Measurements from ENCODE around the gene LEAP2. TPM values are rescaled to one million over a fixed set of nuclear protein-coding genes. Genes with fewer than 3 reads are reported as not detected.

The LEAP2 gene
- total RNA-seq, 1 donor from 2014 or later, result 3.6 TPM

- Histone ChIP-seq H3K27ac (peak overlapping the region; percentile 80), H3K79me2 (ENCODE audit: low read depth) (peaks cover 19% of the 10 kb centered on the region), H2AFZ (replicated peaks) (peak overlapping the region; percentile 64), H3K9me3 (ENCODE audit: low read depth) (no peaks in the 10 kb centered on the region), H3F3A (ENCODE audit: low read depth) (peaks cover 21% of the 10 kb centered on the region), H3K27me3 (no peaks in the 10 kb centered on the region), H3K36me3 (no peaks in the 10 kb centered on the region), H3K9ac (no peak overlapping the region), H4K20me1 (ENCODE audit: low read depth) (peaks cover 13% of the 10 kb centered on the region), H3K4me2 (peak overlapping the region; percentile 75), H3K4me1 (peaks cover 11% of the 10 kb centered on the region), H3K4me3 (peak overlapping the region; percentile 75)
- Mint-ChIP-seq H3K9me3 (no peaks in the 10 kb centered on the region), H3K4me3 (peak overlapping the region; percentile 100), H3K36me3 (peaks cover 10% of the 10 kb centered on the region), H3K4me1 (peaks cover 22% of the 10 kb centered on the region), H3K27ac (peak overlapping the region; percentile 99), H3K27me3 (ENCODE audit: insufficient read depth, low read depth) (peaks cover 3% of the 10 kb centered on the region)
- TF ChIP-seq EZH2 (IDR thresholded peaks at IDR 0.05) (no peak), EZH2phosphoT487 (IDR thresholded peaks at IDR 0.05) (no peak)
- no peak for DNase-seq (ENCODE audit: low spot score)
Measured at GRCh38 chr5:132865668-132866341, 7.7 kb upstream of the LEAP2 start.

GRCh38 chr5:132866342-132867045, 7.0 kb upstream of the LEAP2 start, which contains the start of the genes GDF9 and UQCRQ:
Gene GDF9 (minus strand): TSS chr5:132866469. CDS start chr5:132864533, 1,936 bp downstream.
Gene UQCRQ (plus strand): TSS chr5:132866642. CDS start chr5:132866882, 240 bp downstream.
- peak within 1 kb of the TSS; percentile 99 for H3K27ac Mint-ChIP-seq

GRCh38 chr5:132867046-132867451, 6.4 kb upstream of the LEAP2 start:
- no peaks in the 10 kb centered on the region for H3K9me3 Mint-ChIP-seq
- Histone ChIP-seq H2AFZ (replicated peaks) (no peak overlapping the region), H3K4me3 (peak overlapping the region; percentile 75)

More at GRCh38 chr5:132866342-132867045, 7.0 kb upstream of the LEAP2 start, which contains the start of the genes GDF9 and UQCRQ:
- H2AFZ ChIP-seq (replicated peaks), result peak within 1 kb of the TSS; percentile 64
- peaks cover 19% of the 10 kb centered on the region for H3K79me2 ChIP-seq (ENCODE audit: low read depth)
- no peaks in the 10 kb centered on the region for H3K36me3 ChIP-seq
- peak within 1 kb of the TSS; percentile 100 for H3K4me3 Mint-ChIP-seq
- TF ChIP-seq EZH2phosphoT487 (IDR thresholded peaks at IDR 0.05), result no peak
- TF ChIP-seq CTCF (IDR thresholded peaks at IDR 0.05), result peak; percentile 47
- TF ChIP-seq EZH2 (IDR thresholded peaks at IDR 0.05), result no peak
- H3F3A ChIP-seq (ENCODE audit: low read depth), result peaks cover 27% of the 10 kb centered on the region
- H3K4me3 ChIP-seq, result peak within 1 kb of the TSS; percentile 75
- DNase-seq (ENCODE audit: low spot score), result peak; percentile 99
- peaks cover 13% of the 10 kb centered on the region for H4K20me1 ChIP-seq (ENCODE audit: low read depth)
- H3K4me1 Mint-ChIP-seq, result peaks cover 22% of the 10 kb centered on the region
- H3K9ac ChIP-seq, result peak within 1 kb of the TSS; percentile 80
- no peaks in the 10 kb centered on the region for H3K27me3 ChIP-seq
- peaks cover 3% of the 10 kb centered on the region for H3K27me3 Mint-ChIP-seq (ENCODE audit: insufficient read depth, low read depth)
- H3K36me3 Mint-ChIP-seq, result peaks cover 10% of the 10 kb centered on the region
- H3K27ac ChIP-seq, result peak within 1 kb of the TSS; percentile 80
- H3K4me2 ChIP-seq, result peak within 1 kb of the TSS; percentile 81
- H3K4me1 ChIP-seq, result peaks cover 11% of the 10 kb centered on the region
- no peaks in the 10 kb centered on the region for H3K9me3 Mint-ChIP-seq
- no peaks in the 10 kb centered on the region for H3K9me3 ChIP-seq (ENCODE audit: low read depth)

More at GRCh38 chr5:132867046-132867451, 6.4 kb upstream of the LEAP2 start:
- TF ChIP-seq EZH2phosphoT487 (IDR thresholded peaks at IDR 0.05) (no peak), CTCF (IDR thresholded peaks at IDR 0.05) (no peak), EZH2 (IDR thresholded peaks at IDR 0.05) (no peak)
- H3K4me3 Mint-ChIP-seq, result peak overlapping the region; percentile 100
- Histone ChIP-seq H3K4me1 (peaks cover 11% of the 10 kb centered on the region), H3F3A (ENCODE audit: low read depth) (peaks cover 28% of the 10 kb centered on the region), H3K9ac (peak overlapping the region; percentile 80), H3K4me2 (peak overlapping the region; percentile 81), H3K36me3 (no peaks in the 10 kb centered on the region), H3K27ac (peak overlapping the region; percentile 48), H3K27me3 (no peaks in the 10 kb centered on the region), H3K79me2 (ENCODE audit: low read depth) (peaks cover 19% of the 10 kb centered on the region), H3K9me3 (ENCODE audit: low read depth) (no peaks in the 10 kb centered on the region), H4K20me1 (ENCODE audit: low read depth) (peaks cover 13% of the 10 kb centered on the region)
- H3K27me3 Mint-ChIP-seq (ENCODE audit: insufficient read depth, low read depth), result peaks cover 3% of the 10 kb centered on the region
- no peak for DNase-seq (ENCODE audit: low spot score)
- peak overlapping the region; percentile 83 for H3K27ac Mint-ChIP-seq
- H3K4me1 Mint-ChIP-seq, result peaks cover 22% of the 10 kb centered on the region
- H3K36me3 Mint-ChIP-seq, result peaks cover 10% of the 10 kb centered on the region
